Ovary (tissue), 9 donors: ENCODE measurements around the gene GJA1. TPM values are rescaled to one million over a fixed set of nuclear protein-coding genes. Genes with fewer than 3 reads are reported as not detected.

Experiments
- DNase-seq, 5 donors: peaks; one replicate each; pipeline ENCODE4 v3.0.0-alpha.2; 2019 to 2020
- H3K27ac ChIP-seq, 2 donors: fragments of 200-600 bp; one replicate each; pipeline versions ENCODE4 v1.5.1 to v1.8.0; 2019 to 2022
- H3K27me3 ChIP-seq: fragments of 200-600 bp; one replicate; pipeline ENCODE4 v1.8.0; 2022
- H3K36me3 ChIP-seq: fragments of 200-600 bp; sonication (generic); one replicate; pipeline ENCODE4 v1.5.1; 2019
- H3K4me1 ChIP-seq: one replicate; pipeline ENCODE4 v1.8.1; 2013; ENCODE audit warnings: mild to moderate bottlenecking, moderate library complexity; ENCODE audit not compliant: insufficient read depth
- H3K4me3 ChIP-seq: fragments of 200-600 bp; sonication (generic); one replicate; pipeline ENCODE4 v1.5.1; 2017
- H3K9me3 ChIP-seq, 2 donors: fragments of 200-600 bp in 1 of 2; sonication (generic) in 1 of 2; one replicate each; pipeline versions ENCODE4 v1.5.1 to v1.8.1; 2013 to 2019; ENCODE audit warnings: mild to moderate bottlenecking in 1 of 2, moderate library complexity in 1 of 2
- EP300 ChIP-seq: sonication (generic); formaldehyde crosslinking; IDR thresholded peaks from one replicate; pipeline ENCODE4 v1.6.1; 2017; ENCODE audit warnings: antibody characterized with exemption
- POLR2A ChIP-seq: fragments of 450-650 bp; IDR thresholded peaks from one replicate; pipeline ENCODE4 v1.6.1; 2017; ENCODE audit warnings: antibody characterized with exemption, mild to moderate bottlenecking, moderate library complexity
- WGBS, 3 donors: extraction: QIAGEN DNeasy Blood & Tissue Kit in 1 of 3; methylation state at CpG; one replicate each; pipeline versions ENCODE4 v1.1.5 to v1.1.7; 2013 to 2017; 5-methylcytosine and 5-hydroxymethylcytosine counted together
- intact Hi-C, 4 donors: fragments of 100-400 bp; cut with DNase I; formaldehyde crosslinking; loops; one replicate each; pipeline versions ENCODE4 v1.11.0 to v1.15.1; 2022 to 2023
- polyA plus RNA-seq, 2 donors: library from polyadenylated mRNA; stranded (reverse); fragments of 200-250 nt in 1 of 2; fragments of 350-450 nt in 1 of 2; fragmentation: Illumina TruSeq in 1 of 2; extraction: RNeasy Lipid Tissue Mini Kit (QIAGEN cat#74804) in 1 of 2; gene quantifications; one replicate each; pipeline ENCODE4 v1.2.3, GENCODE V29; 2013 to 2014
- total RNA-seq, 7 donors: library from RNA; depleted of rRNA in 2 of 7; stranded (reverse); fragments of >200 nt in 2 of 7; fragmentation: NEBNext Ultra II Directional in 3 of 7; extraction: Animal tissue kit (Norgen Biotek cat#: 25700) in 3 of 7; gene quantifications; one replicate each; pipeline versions ENCODE4 v1.1.0 to v1.2.4, GENCODE V29; 2016 to 2023
- TF ChIP-seq, protein P1 (sequence below), 3 donors: fragments of 450-650 bp in 2 of 3; fragments of 200-600 bp in 1 of 3; IDR thresholded peaks; one replicate each; pipeline versions ENCODE4 v1.5.1 to v1.8.0; 2016 to 2022; ENCODE audit warnings: antibody characterized with exemption in 3 of 3, mild to moderate bottlenecking in 1 of 3
- donor health status: DM: no; HTN: no; CAD: no; lungs with moderate emphysema.
- donor health status: DM: no; HTN: no; CAD: no.
- donor health status: Bipolar disorder and iron deficiency.
- donor health status: DM: yes; HTN: yes; CAD: no.
- donor health status: DM: no; HTN: no; CAD: no.
- donor health status: DM: yes; HTN: yes; CAD: no.

The GJA1 gene
- total and polyA plus RNA-seq, 9 donors: 26.4 to 464 (median 57.9) TPM

DNA sequence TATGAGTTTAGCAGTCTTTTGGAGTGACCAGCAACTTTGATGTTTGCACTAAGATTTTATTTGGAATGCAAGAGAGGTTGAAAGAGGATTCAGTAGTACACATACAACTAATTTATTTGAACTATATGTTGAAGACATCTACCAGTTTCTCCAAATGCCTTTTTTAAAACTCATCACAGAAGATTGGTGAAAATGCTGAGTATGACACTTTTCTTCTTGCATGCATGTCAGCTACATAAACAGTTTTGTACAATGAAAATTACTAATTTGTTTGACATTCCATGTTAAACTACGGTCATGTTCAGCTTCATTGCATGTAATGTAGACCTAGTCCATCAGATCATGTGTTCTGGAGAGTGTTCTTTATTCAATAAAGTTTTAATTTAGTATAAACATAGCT is 13.9 kb downstream of the GJA1 start:
- intact Hi-C loops: no loop called here
- no peak for DNase-seq
- Histone ChIP-seq H3K4me3 (no peak overlapping the region), H3K9me3 (no peaks in the 10 kb centered on the region), H3K27ac (no peak overlapping the region), H3K4me1 (no peaks in the 10 kb centered on the region), H3K27me3 (no peaks in the 10 kb centered on the region), H3K36me3 (no peaks in the 10 kb centered on the region)
- TF ChIP-seq EP300 (no peak), POLR2A (no peak)
- TF ChIP-seq, protein P1, sequence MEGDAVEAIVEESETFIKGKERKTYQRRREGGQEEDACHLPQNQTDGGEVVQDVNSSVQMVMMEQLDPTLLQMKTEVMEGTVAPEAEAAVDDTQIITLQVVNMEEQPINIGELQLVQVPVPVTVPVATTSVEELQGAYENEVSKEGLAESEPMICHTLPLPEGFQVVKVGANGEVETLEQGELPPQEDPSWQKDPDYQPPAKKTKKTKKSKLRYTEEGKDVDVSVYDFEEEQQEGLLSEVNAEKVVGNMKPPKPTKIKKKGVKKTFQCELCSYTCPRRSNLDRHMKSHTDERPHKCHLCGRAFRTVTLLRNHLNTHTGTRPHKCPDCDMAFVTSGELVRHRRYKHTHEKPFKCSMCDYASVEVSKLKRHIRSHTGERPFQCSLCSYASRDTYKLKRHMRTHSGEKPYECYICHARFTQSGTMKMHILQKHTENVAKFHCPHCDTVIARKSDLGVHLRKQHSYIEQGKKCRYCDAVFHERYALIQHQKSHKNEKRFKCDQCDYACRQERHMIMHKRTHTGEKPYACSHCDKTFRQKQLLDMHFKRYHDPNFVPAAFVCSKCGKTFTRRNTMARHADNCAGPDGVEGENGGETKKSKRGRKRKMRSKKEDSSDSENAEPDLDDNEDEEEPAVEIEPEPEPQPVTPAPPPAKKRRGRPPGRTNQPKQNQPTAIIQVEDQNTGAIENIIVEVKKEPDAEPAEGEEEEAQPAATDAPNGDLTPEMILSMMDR (IDR thresholded peaks at IDR 0.05): no peak
- 93 to 97% (median 96%) methylated on average over 1 of the region's 1 CpG for WGBS, 3 donors

DNA sequence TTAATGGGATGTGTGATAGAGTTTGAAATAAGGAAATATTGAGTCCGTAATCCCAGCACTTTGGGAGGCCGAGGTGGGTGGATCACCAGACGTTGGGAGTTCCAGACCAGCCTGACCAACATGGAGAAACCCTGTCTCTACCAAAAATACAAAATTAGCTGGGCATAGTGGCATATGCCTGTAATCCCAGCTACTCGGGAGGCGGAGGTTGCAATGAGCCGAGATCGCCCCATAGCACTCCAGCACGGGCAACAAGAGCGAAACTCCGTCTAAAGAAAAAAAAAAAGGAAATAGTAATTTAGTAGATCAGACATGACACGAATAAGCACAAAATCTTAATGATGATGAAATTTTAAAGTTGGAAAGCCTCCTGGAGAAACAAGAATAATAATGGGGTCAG is 14.8 kb downstream of the GJA1 start:
- no peak for TF ChIP-seq EP300
- TF ChIP-seq POLR2A: no peak
- TF ChIP-seq, protein P1 (IDR thresholded peaks at IDR 0.05): no peak
- Histone ChIP-seq H3K27ac (no peak overlapping the region), H3K27me3 (no peaks in the 10 kb centered on the region), H3K9me3 (no peaks in the 10 kb centered on the region), H3K4me1 (no peaks in the 10 kb centered on the region), H3K4me3 (no peak overlapping the region), H3K36me3 (no peaks in the 10 kb centered on the region)
- whole genome bisulfite sequencing, 3 donors: 96 to 97% (median 97%) methylated on average over 11 of the region's 11 CpGs
- intact Hi-C loops: no loop called here
- no peak for DNase-seq

DNA sequence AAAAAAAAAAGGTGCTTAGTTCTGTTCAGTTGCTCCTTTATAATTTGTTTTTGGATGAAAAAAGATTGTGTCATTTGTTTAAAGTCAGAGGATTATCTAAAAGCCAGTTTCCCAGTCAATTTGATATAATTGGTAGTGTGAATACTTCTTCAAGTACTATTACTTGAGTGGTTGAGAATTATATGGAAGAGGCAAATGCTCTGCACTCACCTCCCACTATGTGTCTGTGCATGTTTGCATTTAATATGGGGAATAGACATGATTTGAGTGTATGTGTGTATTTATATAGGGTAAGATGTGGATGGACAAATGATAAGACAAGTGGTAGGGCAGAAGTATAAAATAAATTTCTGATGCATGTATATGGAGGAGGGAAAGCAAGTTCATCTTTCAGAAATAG is 15.8 kb downstream of the GJA1 start:
- Histone ChIP-seq H3K36me3 (no peaks in the 10 kb centered on the region), H3K27ac (no peak overlapping the region), H3K4me3 (no peak overlapping the region), H3K4me1 (no peaks in the 10 kb centered on the region), H3K27me3 (no peaks in the 10 kb centered on the region), H3K9me3 (no peaks in the 10 kb centered on the region)
- intact Hi-C loops: no loop called here
- no peak for DNase-seq
- TF ChIP-seq, protein P1 (IDR thresholded peaks at IDR 0.05): no peak
- TF ChIP-seq EP300: no peak
- no peak for TF ChIP-seq POLR2A

DNA sequence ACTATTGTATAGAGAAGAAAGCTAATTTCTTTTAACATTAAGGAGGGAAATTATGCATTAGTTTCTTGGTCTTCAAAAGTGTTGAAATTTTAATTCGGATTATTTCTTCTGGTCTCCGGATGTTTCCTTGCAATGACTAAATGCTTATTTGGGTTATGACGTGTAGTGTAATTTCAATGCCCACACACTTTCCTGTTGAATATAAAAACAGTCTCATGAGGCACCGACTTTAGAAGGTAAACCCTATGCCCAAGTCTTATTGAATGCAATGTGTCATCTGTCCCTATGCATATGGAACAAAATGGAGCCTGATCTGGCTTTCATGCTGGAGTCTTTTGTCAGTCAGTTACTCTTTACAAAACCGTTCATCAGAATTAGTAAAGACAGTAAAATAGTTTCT is 17.7 kb downstream of the GJA1 start:
- H3K4me1 ChIP-seq: no peaks in the 10 kb centered on the region
- H3K9me3 ChIP-seq: no peaks in the 10 kb centered on the region
- H3K27me3 ChIP-seq: no peaks in the 10 kb centered on the region
- intact Hi-C loops: no loop called here
- TF ChIP-seq EP300: no peak
- no peak for TF ChIP-seq POLR2A
- TF ChIP-seq, protein P1 (IDR thresholded peaks at IDR 0.05): no peak
- H3K4me3 ChIP-seq: no peak overlapping the region
- no peak overlapping the region for H3K27ac ChIP-seq
- H3K36me3 ChIP-seq: no peaks in the 10 kb centered on the region
- no peak for DNase-seq
- 72 to 83% (median 79%) methylated on average over 5 of the region's 5 CpGs for WGBS, 3 donors

DNA sequence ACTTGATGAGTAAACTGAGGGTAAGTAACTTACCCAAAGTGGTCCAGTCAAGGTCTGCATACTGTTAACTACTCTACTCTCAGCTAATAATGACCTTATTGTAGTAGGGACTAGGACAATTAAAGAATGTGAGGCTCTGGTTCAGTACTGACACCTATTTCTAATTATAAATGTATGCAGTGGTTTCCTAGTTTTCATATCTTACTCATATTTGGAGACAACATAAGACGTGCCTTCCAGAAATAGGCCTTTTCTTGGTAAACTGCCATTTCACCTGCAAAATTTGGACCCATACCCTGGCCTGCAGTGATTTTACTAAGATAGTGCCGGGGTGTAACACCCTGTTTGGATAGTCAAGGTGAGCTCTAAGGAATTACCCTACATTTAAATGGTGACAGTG is 24.7 kb downstream of the GJA1 start:
- H3K4me1 ChIP-seq: no peaks in the 10 kb centered on the region
- no peaks in the 10 kb centered on the region for H3K9me3 ChIP-seq
- no peak overlapping the region for H3K4me3 ChIP-seq
- DNase-seq: no peak
- no peak for TF ChIP-seq EP300
- no peak for TF ChIP-seq POLR2A
- no peak overlapping the region for H3K27ac ChIP-seq
- H3K27me3 ChIP-seq: no peaks in the 10 kb centered on the region
- 67 to 78% (median 73%) methylated on average over 2 of the region's 2 CpGs for WGBS, 3 donors
- intact Hi-C loops: no loop called here
- H3K36me3 ChIP-seq: no peaks in the 10 kb centered on the region
